ENCODE measurements around the gene BLNK. TPM values are rescaled to one million over a fixed set of nuclear protein-coding genes. Genes with fewer than 3 reads are reported as not detected.

The BLNK gene
- total RNA-seq, 2 experiments from 2014 or later, result not detected

DNA sequence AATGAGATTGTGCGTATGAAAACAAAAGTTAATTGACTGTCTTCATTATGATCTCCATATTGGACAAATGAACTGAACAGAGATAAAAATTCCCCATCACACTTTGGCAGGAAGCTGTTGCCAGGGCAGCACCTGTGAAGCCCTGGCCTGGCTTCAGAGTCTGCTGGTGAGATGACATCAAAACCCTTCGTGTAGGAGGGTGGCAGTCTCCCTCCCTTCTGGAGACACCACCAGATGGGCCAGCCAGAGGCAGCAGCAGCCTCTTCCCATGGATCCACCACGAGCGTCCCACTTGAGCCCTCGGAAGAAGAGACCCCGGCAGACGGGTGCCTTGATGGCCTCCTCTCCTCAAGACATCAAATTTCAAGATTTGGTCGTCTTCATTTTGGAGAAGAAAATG lies 32.9 kb upstream of the BLNK start, which contains the start of gene DNTT:
Gene DNTT (plus strand): TSS at position 205 of the 400 bp plus-strand sequence. CDS start 64 bp downstream, at position 269.
- no peak within 1 kb of the TSS for H3K4me3 Mint-ChIP-seq
- no peak for DNase-seq
- intact Hi-C loops (cut with DNase I, micrococcal nuclease), result no loop called here
- H3K9me3 Mint-ChIP-seq (ENCODE audit: low read depth), result no peaks in the 10 kb centered on the region
- H3K27me3 Mint-ChIP-seq, result peaks cover 14% of the 10 kb centered on the region
- no peak for ATAC-seq
- peaks cover 45% of the 10 kb centered on the region for H3K4me1 Mint-ChIP-seq
- H3K36me3 Mint-ChIP-seq (ENCODE audit: low read depth), result no peaks in the 10 kb centered on the region
- H3K27ac Mint-ChIP-seq, result no peak within 1 kb of the TSS
- ChIA-PET CTCF (interaction anchor here (1.4 to 2.9 kb wide), 4 partner anchors 10 to 75 kb away, joined by 3 to 15 read pairs (median 6); no protein-coding TSS in a partner anchor), POLR2A (no interaction called here)

- no peak for ATAC-seq
- H3K27me3 Mint-ChIP-seq, result peaks cover 11% of the 10 kb centered on the region
- no peak for DNase-seq
- H3K36me3 Mint-ChIP-seq (ENCODE audit: low read depth), result no peaks in the 10 kb centered on the region
- POLR2A ChIA-PET, result interaction anchor here (1.3 kb wide), 1 partner anchor 11 kb away, joined by 4 read pairs; no protein-coding TSS in a partner anchor
- H3K4me3 Mint-ChIP-seq, result no peak overlapping the region
- H3K4me1 Mint-ChIP-seq, result peaks cover 59% of the 10 kb centered on the region
- H3K27ac Mint-ChIP-seq, result no peak overlapping the region
- intact Hi-C loops (cut with DNase I, micrococcal nuclease), result no loop called here
- CTCF ChIA-PET, result interaction anchor here (0.7 to 4.4 kb wide), 7 partner anchors 9 to 274 kb away, joined by 3 to 17 read pairs (median 4); no protein-coding TSS in a partner anchor
- no peaks in the 10 kb centered on the region for H3K9me3 Mint-ChIP-seq (ENCODE audit: low read depth)
Observed at GRCh38 chr10:96301616-96302015, 30.2 kb upstream of the BLNK start.

DNA sequence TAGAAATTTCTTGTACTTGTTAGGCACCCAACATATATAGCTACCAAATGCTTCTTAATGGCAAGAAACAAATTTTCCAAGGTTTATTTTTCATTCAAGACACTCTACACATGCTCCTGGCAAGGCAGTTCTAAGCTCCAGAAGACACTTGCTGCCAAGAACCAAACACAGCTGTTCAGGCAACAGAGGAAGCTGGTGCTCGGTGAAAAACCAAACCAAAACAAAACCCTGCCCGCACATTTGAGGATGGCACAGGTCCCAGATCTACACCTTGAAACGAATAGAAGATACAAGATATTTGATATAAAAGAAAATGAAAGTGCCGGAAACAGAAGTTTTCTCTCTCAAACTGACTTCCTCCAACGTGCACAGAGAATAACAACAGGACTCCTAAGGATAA lies 28.0 kb upstream of the BLNK start:
- Mint-ChIP-seq H3K27ac (peak overlapping the region; percentile 76), H3K4me3 (peak overlapping the region; percentile 47), H3K27me3 (peaks cover 11% of the 10 kb centered on the region), H3K36me3 (ENCODE audit: low read depth) (no peaks in the 10 kb centered on the region), H3K4me1 (peaks cover 62% of the 10 kb centered on the region), H3K9me3 (ENCODE audit: low read depth) (no peaks in the 10 kb centered on the region)
- POLR2A ChIA-PET, result interaction anchor here (0.6 to 0.9 kb wide), 2 partner anchors 9 to 303 kb away, joined by 3 read pairs; no protein-coding TSS in a partner anchor
- DNase-seq (peak; percentile 20), ATAC-seq (no peak)
- CTCF ChIA-PET, result interaction anchor here (0.6 to 4.4 kb wide), 4 partner anchors 70 to 956 kb away, joined by 3 to 17 read pairs (median 4); no protein-coding TSS in a partner anchor
- intact Hi-C loops (cut with DNase I, micrococcal nuclease), result loop anchor here in 1 of 2 experiments (10.0 kb wide), 1 partner anchor 605 kb away; the partner anchor contains the start of gene TCTN3

GRCh38 chr10:96298362-96298761 lies 27.0 kb upstream of the BLNK start:
- ATAC-seq (no peak), DNase-seq (no peak)
- Mint-ChIP-seq H3K4me1 (peaks cover 57% of the 10 kb centered on the region), H3K27ac (peak overlapping the region; percentile 17), H3K9me3 (ENCODE audit: low read depth) (no peaks in the 10 kb centered on the region), H3K27me3 (peaks cover 3% of the 10 kb centered on the region), H3K36me3 (ENCODE audit: low read depth) (no peaks in the 10 kb centered on the region), H3K4me3 (no peak overlapping the region)
- intact Hi-C loops (cut with DNase I, micrococcal nuclease), result loop anchor here in 1 of 2 experiments (10.0 kb wide), 1 partner anchor 604 kb away; the partner anchor contains the start of gene TCTN3
- ChIA-PET CTCF (interaction anchor here (0.6 to 4.4 kb wide), 3 partner anchors 12 to 583 kb away, joined by 4 to 17 read pairs (median 5); no protein-coding TSS in a partner anchor), POLR2A (no interaction called here)

- H3K27ac Mint-ChIP-seq, result no peak overlapping the region
- peaks cover 56% of the 10 kb centered on the region for H3K4me1 Mint-ChIP-seq
- no peak overlapping the region for H3K4me3 Mint-ChIP-seq
- intact Hi-C loops (cut with DNase I, micrococcal nuclease), result loop anchor here in 1 of 2 experiments (10.0 kb wide), 1 partner anchor 603 kb away; the partner anchor contains the start of gene TCTN3
- H3K27me3 Mint-ChIP-seq, result peaks cover 2% of the 10 kb centered on the region
- H3K9me3 Mint-ChIP-seq (ENCODE audit: low read depth), result no peaks in the 10 kb centered on the region
- ChIA-PET CTCF (interaction anchor here (1.2 kb wide), 1 partner anchor 11 kb away, joined by 5 read pairs; no protein-coding TSS in a partner anchor), POLR2A (no interaction called here)
- H3K36me3 Mint-ChIP-seq (ENCODE audit: low read depth), result no peaks in the 10 kb centered on the region
- DNase-seq (no peak), ATAC-seq (no peak)
Observed at GRCh38 chr10:96297486-96297885, 26.1 kb upstream of the BLNK start.

GRCh38 chr10:96295475-96295874 lies 24.1 kb upstream of the BLNK start:
- Mint-ChIP-seq H3K4me1 (peaks cover 44% of the 10 kb centered on the region), H3K9me3 (ENCODE audit: low read depth) (no peaks in the 10 kb centered on the region), H3K36me3 (ENCODE audit: low read depth) (no peaks in the 10 kb centered on the region), H3K4me3 (no peak overlapping the region), H3K27ac (no peak overlapping the region), H3K27me3 (no peaks in the 10 kb centered on the region)
- ChIA-PET POLR2A (no interaction called here), CTCF (interaction anchor here (0.6 to 6.8 kb wide), 11 partner anchors 9 to 497 kb away, joined by 3 to 64 read pairs (median 4); partner anchors contain the start of gene DNTT)
- intact Hi-C loops (cut with DNase I, micrococcal nuclease), result loop anchor here in 1 of 2 experiments (10.0 kb wide), 1 partner anchor 601 kb away; the partner anchor contains the start of gene TCTN3
- no peak for DNase-seq
- no peak for ATAC-seq

DNA sequence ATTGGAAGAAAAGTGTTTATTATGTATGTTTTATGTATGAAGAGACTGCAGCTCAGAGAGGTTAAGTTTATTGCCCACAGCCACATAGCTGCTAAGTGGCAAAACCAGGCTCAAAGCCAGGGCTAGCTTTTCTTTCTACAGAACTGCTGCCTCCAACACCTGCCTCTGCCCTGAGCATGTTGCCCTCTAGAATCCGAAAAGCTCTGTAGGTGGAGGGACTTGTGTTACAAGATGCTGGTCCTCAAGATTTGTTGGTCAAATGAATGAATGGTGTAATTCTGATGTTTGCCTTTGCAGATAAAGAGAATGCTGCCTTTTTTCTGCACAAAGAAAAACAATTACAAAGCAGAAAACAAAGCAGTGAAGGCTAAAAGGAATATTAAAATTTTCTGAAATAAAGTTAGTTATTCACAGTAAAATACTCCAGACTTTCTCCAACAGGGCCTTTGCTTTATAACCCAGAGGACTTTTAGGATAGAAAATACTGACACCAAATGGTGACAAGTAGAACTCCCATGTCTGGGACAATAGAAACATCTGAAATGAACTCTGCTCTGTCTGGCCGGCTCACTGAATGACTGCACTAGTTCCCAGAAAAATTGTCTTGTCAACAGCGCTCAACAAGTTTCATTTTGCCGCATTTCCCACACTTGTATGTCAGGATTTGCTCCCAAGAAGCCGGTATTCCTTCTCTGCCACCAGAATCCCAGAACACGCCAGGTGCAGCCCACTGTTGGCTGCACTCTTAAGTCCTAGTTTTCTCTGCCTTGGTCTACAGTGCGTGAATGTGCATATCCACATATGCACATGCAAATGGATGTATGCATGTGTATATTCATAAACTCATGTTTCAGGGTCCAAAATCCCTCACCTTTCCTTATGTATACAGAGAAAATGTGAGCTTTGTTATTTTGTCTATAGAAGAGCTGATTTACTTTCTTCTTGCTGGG lies 21.9 kb upstream of the BLNK start:
- ChIA-PET POLR2A (no interaction called here), CTCF (interaction anchor here (0.7 to 6.8 kb wide), 13 partner anchors 8 to 409 kb away, joined by 3 to 64 read pairs (median 4); partner anchors contain the start of gene DNTT)
- Mint-ChIP-seq H3K9me3 (ENCODE audit: low read depth) (no peaks in the 10 kb centered on the region), H3K27me3 (no peaks in the 10 kb centered on the region), H3K27ac (no peak overlapping the region), H3K36me3 (ENCODE audit: low read depth) (no peaks in the 10 kb centered on the region), H3K4me3 (no peak overlapping the region), H3K4me1 (peaks cover 26% of the 10 kb centered on the region)
- DNase-seq (peak; percentile 36), ATAC-seq (peak; percentile 84)
- intact Hi-C loops (cut with DNase I, micrococcal nuclease), result loop anchor here (1.0 to 10.0 kb wide), 3 partner anchors 64 to 598 kb away; partner anchors contain the start of gene TCTN3 (in 1 of the 2)

- Mint-ChIP-seq H3K36me3 (ENCODE audit: low read depth) (no peaks in the 10 kb centered on the region), H3K27me3 (no peaks in the 10 kb centered on the region), H3K4me1 (peaks cover 22% of the 10 kb centered on the region), H3K27ac (no peak overlapping the region), H3K4me3 (no peak overlapping the region), H3K9me3 (ENCODE audit: low read depth) (no peaks in the 10 kb centered on the region)
- ATAC-seq (no peak), DNase-seq (no peak)
- ChIA-PET POLR2A (interaction anchor here (1.6 kb wide), 1 partner anchor 12 kb away, joined by 4 read pairs; no protein-coding TSS in a partner anchor), CTCF (interaction anchor here (0.6 to 6.8 kb wide), 8 partner anchors 11 to 275 kb away, joined by 3 to 64 read pairs (median 4); no protein-coding TSS in a partner anchor)
- intact Hi-C loops (cut with DNase I, micrococcal nuclease), result loop anchor here in 1 of 2 experiments (10.0 kb wide), 1 partner anchor 596 kb away; the partner anchor contains the start of gene TCTN3
Observed at GRCh38 chr10:96290368-96291133, 19.2 kb upstream of the BLNK start.

- no peaks in the 10 kb centered on the region for H3K27me3 Mint-ChIP-seq
- peaks cover 19% of the 10 kb centered on the region for H3K4me1 Mint-ChIP-seq
- ATAC-seq, result no peak
- CTCF ChIA-PET, result no interaction called here
- no peak for DNase-seq
- no peaks in the 10 kb centered on the region for H3K9me3 Mint-ChIP-seq (ENCODE audit: low read depth)
- no peaks in the 10 kb centered on the region for H3K36me3 Mint-ChIP-seq (ENCODE audit: low read depth)
- POLR2A ChIA-PET, result no interaction called here
- no peak overlapping the region for H3K27ac Mint-ChIP-seq
- H3K4me3 Mint-ChIP-seq, result no peak overlapping the region
- intact Hi-C loops (cut with DNase I, micrococcal nuclease), result no loop called here
Observed at GRCh38 chr10:96289218-96289910, 18.0 kb upstream of the BLNK start.

- Mint-ChIP-seq H3K4me1 (peaks cover 16% of the 10 kb centered on the region), H3K27ac (peak overlapping the region; percentile 49), H3K9me3 (ENCODE audit: low read depth) (no peaks in the 10 kb centered on the region), H3K27me3 (no peaks in the 10 kb centered on the region), H3K36me3 (ENCODE audit: low read depth) (no peaks in the 10 kb centered on the region), H3K4me3 (no peak overlapping the region)
- peak; percentile 61 for ATAC-seq
- ChIA-PET CTCF (interaction anchor here (0.6 to 2.2 kb wide), 5 partner anchors 10 to 517 kb away, joined by 4 to 10 read pairs (median 4); no protein-coding TSS in a partner anchor), POLR2A (no interaction called here)
- no peak for DNase-seq
- intact Hi-C loops (cut with DNase I, micrococcal nuclease), result no loop called here
Observed at GRCh38 chr10:96288151-96288621, 16.8 kb upstream of the BLNK start.
